NT2/D1 (cell line): Measurements from ENCODE around the gene POU2AF1.

Experiments
- SUZ12 ChIP-seq: IDR thresholded peaks from 2 replicates; pipeline ENCODE4 v1.6.1; 2011; ENCODE audit not compliant: insufficient read length, insufficient read depth; ENCODE audit errors: extremely low read depth
- ZNF274 ChIP-seq: IDR thresholded peaks from 2 replicates; pipeline ENCODE4 v1.6.1; 2011; ENCODE audit warnings: mild to moderate bottlenecking, low read depth, low read length

DNA sequence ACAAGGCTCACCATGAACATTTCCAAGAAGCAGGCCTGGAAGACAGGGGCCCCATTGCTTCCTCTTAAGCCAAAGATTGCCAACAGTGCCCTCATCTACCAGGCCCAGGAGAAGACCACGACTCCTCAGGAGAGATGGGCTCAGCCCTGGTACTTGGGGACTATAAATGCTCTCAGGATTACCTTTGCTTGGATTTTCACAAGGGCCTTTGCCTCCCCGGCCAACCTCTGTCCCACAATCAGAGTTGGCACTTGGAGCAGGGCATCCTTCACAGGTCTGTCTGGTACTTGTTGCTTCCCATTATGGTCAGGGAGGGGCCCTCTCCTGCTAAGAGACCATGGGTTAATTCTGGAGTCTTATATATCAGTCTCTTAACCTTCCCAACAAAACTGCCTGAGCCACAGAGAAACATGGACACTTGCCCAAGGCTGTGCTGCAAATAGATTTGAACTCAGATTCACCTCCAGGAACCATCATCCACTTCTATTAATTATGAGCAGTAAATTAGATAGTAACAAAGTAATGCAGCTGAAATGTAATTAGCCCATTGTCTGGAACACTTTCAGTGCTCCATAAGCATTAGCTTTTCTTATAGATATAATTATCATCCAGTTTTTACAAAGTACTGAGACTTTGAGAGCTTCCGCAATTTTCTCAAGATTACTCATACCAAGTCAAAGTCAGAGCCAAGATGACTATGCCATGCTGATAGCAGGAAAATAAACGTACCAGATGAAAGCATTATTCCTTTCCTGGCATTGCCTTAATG is 47.2 kb downstream of the POU2AF1 start:
- TF ChIP-seq ZNF274 (no peak), SUZ12 (no peak)
